Stimulated activated CD8-positive, alpha-beta memory T cell treated with anti-CD3 and anti-CD28 coated beads, Interleukin-12 subunit alpha, Interleukin-12 subunit beta, amount 100 ng/mL, for 24 hours (primary cell): ENCODE measurements around the gene CBX1.
A peak's percentile ranks its signal among the peaks of the same experiment; 100 is the strongest.

Source experiments
- DNase-seq: peaks from one replicate; pipeline ENCODE4 v3.0.0-alpha.2; 2020; ENCODE audit errors: extremely low read depth

CBX1 gene

DNA sequence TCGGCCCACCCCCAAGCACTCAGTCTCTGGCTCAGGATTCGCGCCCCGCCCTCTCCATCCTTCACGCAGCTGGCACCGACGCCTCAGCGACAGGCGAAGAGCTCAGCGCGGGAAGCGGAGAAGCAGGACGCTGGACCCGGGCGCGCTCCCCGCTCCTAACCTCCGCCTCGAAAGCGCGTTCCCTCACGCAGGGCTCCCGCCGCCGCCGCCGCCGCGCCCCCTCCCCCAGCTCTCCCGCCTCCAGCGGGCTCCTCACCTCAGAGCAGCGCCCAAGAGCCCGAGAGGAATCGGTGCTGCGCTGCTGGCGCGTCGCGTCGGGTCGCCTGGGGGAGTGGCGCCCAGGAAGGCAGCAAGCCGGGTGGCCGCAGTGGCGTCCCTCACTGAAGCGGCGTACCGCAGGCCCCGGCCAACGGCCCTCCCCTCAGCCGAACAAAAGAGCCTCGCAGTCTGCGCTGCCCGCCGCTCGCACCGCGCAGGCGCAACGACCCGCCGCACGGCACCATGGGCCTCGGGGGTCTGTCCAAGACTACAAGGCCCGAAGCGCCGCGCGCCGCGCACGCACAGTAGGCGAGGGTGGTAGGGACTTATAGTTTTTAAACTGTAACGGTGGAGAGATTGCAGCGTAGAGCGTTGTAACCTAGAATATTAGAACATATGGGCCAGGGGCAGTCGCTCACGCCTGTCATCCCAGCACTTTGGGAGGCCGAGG, at the start of gene CBX1:
Gene CBX1 (minus strand): TSS at position 467 of the 709 bp plus-strand sequence. CDS start 24,474 bp downstream, outside the sequence.
- peak; percentile 89 for DNase-seq

DNA sequence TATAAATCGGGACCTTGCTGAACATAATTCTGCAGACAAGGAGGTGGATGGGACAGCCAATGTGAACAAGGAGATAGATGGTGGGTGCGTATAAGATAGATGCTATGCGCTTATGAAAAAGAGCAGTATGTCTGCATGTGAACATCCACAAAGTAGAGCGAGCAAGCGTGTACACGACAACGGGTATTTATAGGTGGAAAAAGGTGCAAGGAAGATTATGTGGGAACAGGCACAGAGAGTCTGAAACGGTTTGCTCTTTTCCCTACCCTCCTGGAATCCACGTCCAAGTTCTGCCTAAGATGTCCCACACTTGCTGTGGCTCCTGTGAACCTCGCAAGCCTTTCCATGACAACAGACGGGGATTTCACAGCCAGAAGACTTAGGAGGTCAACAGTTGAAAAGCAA, 49.3 kb upstream of the CBX1 start:
- DNase-seq = no peak

DNA sequence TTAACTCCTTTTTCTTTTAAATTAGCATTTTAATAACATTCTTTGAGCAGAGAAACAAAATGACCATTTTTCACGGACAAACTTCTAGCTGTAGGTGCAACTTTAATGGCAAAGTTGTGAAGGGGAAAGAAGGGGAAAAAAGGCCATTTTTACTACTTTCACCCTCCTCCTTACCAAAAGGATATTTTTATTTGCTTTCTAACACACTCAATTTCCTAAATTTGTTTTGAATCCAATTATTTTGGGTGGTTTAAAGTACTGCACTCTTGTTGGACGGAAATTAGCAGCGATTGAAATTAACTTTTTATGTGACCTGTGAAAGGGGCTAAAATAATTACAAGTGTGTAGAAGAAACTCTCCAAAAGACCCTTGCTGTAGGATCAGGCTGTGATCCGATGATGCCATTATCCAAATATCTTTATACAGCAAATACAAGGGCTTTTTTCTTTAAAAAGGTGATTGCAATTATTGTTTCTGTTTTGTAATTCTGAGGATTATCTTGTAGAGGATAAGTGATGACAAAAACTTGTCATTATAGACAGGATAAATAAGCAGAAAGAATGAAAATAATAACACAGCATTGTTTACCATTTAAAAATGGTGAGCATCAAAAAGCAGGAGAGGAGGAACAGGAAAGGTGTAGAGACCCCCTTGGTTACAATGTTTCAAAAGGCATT, 48.6 kb upstream of the CBX1 start:
- no peak for DNase-seq

DNA sequence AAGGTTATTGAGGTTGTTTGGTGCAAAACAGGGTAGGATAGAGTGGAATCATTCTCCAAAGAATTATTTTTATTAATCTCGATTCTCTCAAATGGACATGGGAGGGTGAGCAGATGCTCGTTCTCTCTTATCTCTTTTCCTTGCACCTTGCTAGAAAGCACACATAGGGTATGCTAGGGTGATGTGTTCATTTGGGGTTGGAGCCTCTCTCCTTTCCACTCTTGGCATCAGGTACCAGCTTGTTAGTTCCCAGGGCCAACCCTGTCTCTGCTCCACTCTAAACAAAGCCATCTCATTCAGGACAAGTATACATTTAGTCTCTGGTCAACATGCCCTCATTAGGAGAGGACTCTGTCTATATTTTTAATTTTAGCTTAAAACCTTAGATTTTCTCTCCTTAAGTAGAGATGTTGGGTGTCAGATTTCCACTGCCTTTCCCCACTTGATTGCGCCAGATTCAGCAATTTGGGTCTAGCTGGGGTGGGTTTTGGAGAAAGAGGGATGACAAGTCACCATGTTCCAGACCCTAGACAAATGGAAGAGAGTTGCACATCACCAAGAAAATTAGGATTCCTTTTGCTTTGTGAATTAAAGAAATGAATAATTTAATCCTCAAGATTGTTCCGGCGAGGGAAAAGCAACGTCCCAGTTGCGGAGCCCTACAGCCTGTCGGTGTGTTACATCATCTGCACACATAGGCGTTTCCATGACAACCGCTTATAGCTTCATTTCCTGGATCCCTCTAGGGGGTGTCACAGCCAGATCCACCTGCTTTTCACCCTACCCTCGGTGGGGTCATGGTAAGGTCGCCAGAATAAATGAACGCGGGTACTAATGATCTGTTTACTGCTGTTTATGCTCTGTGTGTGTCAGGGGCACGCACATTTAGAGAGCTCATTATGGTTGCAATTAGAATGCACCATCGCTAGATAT, 47.8 kb upstream of the CBX1 start:
- DNase-seq = no peak

DNA sequence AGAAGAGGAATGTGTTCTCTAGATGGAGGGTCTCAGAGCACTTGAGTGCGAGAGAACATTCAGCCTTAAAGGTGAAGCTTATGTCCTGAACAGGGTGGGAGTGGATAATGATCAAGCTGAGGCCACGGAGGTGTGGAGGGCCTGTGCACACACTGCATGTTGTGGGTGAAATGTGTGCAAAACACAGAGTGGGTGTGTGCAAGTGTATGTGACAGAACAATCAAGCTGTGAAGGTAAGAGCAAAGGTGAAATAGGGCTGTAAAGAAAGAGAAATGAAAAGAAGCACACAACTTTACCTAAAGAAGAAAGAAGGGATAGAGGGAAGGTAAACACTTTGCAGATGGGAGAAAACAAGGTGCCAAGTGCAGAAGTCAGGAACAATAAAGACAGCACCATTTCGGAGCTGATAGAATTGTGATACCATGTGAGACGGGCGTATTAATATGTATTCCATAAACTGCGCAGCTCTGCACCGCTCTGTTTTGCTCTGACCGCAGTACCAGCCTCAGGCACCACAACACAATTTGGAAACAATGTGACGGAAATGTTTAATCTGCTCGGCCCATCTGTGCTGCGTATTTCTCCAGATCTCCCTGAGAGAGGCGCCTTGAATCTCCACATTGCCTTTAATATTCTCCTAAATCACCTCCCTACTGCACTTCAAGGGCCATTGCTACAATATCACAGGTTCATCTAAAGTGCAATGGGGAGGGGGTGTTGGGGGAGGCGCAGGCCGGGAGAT, 46.9 kb upstream of the CBX1 start:
- no peak for DNase-seq

DNA sequence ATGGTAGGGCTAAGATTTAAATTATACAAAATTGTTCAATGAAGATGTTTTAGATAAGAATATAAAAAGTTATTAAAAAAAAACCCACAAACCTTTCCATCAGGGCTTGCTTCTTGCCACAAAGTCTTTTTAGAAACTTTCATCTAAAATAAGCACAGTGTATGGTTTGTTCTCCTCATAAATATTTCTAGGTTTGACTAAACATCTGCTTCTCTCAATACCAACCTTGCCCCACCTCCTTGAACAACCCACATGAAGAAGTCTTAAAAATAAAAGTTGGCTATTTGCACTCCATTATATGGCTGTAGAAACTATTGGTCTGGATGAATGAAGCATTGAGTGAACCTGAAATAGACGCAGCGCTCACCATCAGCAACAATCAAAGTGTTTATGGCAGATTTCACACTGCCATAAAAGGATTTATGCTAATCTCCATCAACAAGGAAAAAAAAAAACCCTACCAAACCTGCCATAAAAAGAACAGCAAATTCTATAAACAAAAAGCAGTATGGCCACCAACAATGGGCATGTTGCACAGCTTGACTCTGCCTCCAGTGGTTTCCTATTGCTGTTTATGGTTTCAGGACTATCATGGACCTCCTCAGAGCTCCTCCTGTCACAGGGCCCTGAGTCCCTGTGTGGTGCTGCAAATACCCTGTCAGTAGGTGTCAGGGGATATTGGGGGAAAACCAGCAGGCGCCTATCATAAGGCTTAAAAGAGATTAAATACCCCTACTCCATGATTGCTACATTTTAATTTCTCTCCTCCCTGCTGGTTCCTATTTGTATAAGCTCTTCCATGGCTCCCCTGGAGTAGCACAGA, 43.9 kb upstream of the CBX1 start:
- no peak for DNase-seq

DNA sequence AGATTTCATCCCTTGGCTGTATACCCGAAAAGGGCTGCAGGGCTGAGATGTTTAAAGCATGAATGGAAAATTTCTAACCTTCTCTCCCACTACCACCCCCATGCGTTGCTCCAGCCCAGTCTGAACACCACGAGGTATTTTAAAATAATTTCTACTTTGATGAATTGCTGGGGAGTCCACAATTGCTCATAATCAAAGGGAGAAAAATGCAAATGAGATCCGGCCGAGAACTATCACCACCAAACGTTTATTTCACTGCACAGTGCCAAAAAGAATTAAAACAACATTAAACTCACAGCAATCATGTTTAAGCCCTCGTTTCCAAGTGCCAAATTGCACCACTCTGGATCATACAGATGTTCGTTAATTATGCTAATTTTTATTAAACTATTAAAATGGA, 43.0 kb upstream of the CBX1 start:
- DNase-seq = no peak

DNA sequence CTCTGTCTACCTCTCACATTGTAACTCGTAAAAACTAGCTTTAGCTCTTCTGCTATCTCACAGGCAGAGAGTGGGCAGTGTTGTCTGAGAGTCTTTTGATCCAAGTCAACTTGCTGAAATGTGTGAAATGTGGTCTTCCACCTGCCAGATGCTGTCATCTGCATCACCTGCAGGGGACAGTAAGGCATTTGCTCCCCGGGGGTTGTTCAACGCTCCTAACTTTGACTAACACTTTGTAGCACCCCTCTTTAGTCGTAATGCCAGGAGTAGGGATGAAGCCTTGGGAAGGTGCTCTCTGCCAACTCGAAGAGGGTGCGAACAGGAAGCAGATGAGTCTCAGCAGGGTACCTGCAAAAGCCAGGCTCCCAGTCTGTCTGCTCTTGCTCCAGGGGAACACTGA, 42.4 kb upstream of the CBX1 start:
- DNase-seq = no peak

DNA sequence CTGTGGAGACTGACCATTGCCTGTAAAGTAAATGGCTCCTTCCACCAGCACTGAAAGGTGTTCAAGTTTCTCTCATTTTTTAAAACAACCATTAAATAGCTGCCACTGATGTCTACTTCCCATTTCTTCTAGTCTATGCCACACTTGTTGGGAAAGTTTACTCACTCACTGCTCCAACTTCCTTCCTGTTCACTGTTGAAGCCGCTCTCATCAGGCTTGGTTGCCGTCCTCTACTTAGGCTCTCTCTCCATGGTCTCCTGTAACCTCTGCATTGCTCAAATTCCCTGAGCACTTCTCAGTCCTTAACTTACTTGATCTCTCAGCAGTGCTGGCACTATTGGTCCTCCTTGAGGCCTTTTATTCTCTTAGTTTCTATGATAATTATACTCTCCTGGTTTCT, 38.7 kb upstream of the CBX1 start:
- no peak for DNase-seq

DNA sequence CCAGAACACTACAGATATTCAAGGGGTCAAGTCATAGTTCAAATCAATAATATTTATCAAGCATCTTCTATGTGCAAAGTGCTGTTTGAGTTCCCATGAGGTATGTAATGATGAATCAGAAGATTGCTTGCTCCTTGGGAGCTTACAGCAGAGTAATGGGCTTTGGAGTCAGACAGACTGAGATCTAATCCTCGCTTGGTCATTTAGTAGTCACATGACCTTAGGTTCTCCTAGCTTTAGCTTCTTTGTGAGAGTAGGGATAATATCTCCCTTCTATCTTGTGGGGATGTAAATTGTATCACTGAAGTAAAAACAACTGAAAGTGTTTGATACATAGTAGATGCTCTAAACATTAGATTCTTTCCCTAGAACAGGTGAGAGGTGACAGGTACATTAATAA, 36.4 kb upstream of the CBX1 start:
- DNase-seq = no peak

DNA sequence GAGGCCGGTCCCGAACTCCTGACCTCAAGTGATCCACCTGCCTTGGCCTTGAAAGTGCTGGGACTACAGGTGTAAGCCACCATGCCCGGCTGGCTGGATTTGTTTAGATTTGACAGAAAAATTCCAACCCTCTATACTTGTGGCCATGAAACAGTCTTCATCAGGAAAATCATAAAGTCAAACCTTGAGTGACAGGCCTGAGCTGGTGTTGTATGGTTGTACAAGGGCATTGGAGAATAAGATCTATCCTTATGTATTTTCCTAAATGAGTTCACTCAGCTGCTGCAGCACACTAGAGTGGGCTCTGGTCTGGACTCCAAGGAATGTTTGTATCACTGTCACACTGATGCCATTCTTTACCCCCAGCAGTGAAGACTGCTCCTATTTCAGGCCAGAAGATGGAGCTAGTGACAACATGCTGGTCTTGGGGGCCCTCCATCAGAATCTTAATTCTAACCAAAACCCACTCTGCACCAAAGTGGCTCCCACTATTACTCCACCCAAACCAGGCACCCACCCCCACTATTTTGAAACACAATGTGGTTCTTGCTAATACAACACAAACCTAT, 33.7 kb upstream of the CBX1 start:
- no peak for DNase-seq

DNA sequence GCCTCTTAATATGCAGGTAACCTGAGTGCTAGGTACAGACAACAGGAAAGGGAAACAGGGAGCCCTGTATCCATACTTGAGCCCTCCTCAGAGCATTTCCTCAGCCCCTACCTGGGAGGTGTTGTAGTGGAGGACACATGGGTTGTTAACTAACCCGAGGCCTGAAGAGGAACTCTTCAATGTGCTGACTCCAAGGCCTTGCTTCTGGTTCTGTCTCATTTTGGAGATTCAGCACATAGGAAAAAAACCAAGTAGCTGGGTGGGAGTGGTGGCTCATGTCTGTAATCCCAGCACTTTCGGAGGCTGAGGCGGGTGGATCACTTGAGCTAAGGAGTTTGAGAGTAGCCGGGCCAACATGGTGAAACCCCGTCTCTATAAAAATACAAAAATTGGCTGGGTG, 31.1 kb upstream of the CBX1 start:
- no peak for DNase-seq

DNA sequence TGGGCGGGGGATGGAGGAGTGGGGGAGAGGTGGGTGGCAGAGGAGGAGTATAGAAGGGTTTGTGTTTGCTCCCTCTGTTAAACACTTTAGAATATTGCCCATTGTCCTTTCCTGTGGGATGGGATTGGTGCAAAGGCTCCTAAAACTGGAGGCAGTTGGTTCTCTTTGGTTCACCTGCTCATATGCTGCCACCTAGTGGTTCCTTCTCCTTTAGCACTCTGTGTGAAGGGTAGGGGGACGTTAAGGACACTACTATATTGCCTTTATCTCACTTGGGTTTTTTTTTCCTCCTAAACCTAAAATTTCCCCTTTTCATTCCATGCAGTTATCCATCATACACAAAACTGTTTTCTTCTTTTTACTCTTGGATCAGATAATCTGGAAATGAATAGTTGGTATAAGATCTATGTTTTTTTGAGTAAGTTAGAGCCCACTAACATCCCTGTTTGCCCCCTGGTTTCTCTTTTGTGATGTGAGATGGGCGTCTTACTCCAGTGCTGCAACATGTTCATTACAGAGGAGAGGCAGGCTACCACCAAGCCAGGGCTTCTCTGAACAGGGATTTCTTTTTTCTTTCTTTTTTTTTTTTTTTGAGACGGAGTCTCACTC, 30.0 kb upstream of the CBX1 start:
- no peak for DNase-seq

DNA sequence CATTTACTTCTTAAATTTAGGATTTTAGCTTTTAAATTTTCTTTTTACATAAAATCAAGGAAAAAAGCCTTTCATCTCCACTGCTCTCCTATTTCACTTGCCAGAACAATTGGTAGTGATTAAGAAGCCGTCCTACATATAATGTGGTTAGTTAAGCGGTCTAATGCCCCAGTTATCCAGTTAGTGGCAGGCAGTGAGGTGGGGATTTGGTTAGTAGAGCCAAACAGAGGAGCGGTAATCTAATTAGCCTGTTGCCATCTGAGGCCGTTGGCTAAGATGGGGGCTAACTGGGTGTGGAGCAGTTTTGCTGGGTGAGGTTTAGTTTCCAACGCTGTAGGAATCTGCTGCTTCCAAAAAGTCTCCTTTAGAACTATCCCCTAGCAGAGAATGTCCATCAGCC, 28.7 kb upstream of the CBX1 start:
- no peak for DNase-seq

DNA sequence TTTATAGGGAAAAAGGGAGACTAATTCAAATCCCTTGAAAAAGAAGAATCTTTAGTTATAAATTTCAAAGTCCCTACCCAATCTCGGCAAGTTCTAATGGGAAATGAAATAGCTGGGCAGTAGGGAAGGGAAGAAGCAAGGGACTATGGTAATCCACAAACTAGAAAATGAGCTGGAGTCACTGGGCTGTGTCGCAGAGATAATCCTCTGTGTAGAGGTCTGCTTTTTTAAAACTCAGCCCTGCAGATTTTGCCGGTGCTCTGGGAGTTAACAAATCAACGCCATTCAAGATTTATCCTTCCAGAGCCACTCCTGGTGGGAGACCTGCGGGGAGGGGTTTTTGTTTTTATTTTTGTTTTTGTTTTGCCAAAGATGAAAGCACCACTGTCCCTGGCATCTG, 27.1 kb upstream of the CBX1 start:
- no peak for DNase-seq

DNA sequence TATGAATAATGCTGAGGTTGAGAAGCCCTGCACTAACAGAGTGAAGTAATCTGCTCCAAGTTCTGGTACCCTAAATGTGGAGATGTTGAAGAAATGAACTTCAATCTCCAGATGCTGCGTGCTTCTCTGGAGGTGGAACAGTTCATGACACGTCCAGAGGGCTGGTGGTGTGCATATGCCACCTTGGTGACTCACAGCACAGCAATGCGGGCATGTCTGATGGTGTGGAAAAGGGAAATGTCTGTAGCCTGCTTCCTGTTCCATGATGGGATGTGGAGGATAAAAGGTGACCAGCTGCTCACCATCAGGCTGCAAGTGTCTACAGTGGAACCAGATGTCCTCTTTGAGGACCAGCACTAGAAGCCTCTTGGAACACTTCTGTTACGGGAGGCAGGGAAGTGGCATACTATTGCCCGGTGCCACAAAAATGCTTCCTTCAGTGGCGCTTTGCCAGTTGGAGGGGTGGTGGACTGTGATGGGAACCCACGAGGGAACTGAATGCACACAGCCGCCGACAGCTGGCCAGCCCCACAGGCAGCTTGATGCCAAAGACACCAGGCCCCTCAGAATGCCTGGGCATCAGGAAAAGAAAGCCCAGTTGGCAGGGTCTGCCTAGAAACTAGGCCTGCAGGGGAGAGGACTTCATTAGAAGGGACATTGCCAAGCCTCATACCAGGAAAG, 26.2 kb upstream of the CBX1 start:
- no peak for DNase-seq

DNA sequence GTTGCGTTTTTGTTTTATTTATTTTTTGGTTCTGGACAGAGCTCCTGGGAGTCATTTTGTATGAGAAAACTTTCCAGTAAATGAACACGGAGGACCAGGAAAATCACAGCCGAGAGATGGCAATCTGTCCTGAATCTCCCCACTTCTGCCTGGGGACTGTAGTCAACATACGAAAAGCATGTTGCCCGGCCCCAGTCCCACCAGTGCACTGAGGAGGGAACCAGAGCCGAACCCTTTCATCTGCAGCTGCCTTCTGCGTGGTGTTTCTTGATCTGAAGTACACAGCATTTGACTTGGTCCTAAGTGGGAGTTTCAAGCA, 25.2 kb upstream of the CBX1 start:
- DNase-seq = no peak

DNA sequence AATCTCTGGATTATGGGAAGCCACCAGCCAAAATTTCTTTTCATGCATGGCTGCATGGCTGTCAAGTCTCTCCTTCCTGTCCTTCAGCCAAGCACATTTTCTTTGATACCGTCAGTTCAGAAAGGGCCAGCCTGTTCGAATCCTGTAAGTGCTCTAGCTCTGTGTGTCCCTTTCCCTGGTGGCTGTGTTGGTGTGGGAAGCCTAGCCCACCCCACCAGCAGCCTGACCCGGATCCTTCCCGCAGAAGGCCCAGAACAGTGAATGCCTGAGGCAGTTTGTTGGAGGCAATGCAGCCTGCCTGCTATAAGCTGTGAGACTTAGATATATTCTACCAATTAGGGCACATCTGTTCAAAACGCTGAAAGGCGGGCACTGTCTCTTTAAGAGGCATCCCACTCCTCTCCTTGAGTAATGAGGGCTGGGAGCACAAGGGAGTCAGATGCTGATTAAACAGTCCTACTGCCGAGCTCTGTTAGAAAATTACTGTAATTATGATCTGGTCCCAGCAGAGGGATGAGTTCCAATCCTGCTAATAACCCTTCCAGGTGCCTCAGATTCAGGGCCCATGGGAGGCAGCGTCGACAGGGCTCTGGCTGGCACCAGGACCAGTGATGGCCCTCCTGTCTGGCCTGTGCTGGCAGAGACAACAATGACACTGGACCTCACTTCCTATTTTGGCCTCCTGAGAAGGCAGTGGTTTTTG, 24.7 kb upstream of the CBX1 start:
- no peak for DNase-seq

DNA sequence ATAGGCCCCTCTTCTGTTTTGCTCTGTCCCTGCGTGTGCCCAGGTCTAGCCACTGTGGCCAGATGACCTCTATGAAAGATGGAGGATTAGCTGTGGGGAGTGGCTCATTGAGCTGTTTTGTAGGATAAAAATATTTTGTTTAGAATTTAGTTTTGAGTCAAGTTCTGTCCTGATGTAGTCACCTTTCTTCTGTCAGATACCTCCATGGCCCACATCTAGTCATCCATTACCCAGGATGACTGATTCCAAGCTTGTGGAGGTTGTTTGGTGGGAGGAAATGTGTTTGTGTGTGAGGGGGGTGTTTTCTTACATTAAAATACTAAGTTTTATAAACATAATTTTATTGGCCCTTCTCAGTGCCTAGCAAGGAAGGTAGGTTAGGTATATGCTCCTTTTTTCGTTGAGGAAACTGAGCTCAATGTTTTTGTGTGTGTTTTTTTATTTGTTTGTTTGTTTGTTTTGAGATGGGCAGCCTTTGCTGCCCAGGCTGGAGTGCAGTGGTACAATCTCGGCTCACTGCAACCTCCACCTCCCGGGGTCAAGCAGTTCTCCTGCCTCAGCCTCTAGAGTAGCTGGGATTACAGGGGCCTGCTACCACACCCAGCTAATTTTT, 22.6 kb upstream of the CBX1 start:
- DNase-seq = no peak
